NOMO-1 treated with dmso at 0.1 percent for 144 hours (cell line): ENCODE data around the gene TAGLN2.
"Not testable (repeated sequence)": the region's sequence is repeated elsewhere in the genome, so short reads cannot be mapped to it uniquely, and the experiment has no call there.

ENCODE experiments used
- DNase-seq: peaks from one replicate; lab custom pipeline; 2025; ENCODE audit not compliant: unreplicated experiment; lab: John Stamatoyannopoulos, UW

Gene TAGLN2

GRCh38 chr1:159922511-159923202 is 2.6 kb downstream of the TAGLN2 start:
- no peak for DNase-seq

DNA sequence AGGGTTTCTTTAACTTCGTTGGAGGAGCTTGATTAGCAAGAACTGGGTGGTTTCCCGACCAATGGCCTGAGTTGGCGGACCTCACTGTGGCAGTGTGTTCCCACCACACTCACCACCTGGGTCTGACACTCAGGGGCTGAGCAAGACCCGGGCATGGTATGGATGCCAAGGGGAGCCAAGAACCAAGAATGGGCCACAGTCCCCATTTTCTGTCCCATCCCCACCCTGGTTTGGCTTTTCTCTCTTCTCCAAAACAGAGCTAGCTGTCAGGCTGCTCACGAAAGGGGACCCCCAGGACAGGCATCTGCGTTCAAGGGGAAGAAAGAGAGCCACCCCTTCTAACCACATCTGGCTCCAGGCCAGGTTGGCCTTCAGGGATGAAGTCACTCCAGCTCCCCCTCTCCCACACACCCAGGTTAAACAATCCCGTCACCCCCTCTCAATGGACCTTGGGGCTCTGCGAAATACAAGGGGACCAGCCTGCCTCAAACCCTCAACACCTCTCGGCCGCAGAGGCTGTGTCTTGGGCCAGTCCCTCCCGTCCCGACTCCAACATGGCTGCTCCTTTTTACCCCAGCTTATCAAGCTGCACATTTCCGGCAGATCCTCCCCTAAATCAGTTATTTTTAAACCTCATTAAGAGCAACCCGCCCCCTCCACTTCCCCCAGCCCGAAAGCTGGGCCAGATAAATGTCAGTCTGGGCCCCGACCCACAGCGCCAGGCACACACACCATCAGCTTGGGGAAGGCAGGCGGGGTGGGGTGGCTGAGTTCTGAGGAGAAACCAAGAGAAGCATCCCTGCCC is 3.4 kb downstream of the TAGLN2 start:
- DNase-seq = no peak

DNA sequence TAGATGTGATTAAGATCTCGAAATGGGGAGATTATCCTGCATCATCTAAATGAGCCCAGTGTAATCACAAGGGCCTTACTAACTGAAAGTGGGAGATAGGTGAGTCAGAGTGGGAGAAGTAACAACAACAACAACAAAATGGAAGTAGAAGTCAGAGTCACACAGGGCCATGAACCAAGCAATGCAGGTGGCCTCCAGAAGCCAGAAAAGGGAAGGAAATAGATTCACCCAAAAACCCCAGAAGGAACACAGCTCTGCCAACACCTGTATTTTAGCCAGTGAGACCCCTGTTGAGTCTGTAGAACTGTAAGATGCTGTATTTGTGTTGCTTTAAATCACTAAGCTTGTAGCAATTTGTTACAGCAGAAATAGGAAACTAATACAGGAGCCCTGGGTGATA is 4.1 kb downstream of the TAGLN2 start:
- DNase-seq = no peak

- no peak for DNase-seq
Measured at GRCh38 chr1:159920651-159921050, 4.7 kb downstream of the TAGLN2 start.

GRCh38 chr1:159920202-159920601 is 5.1 kb downstream of the TAGLN2 start:
- no peak for DNase-seq

- no peak for DNase-seq
Measured at GRCh38 chr1:159919236-159919865, 6.0 kb downstream of the TAGLN2 start.

DNA sequence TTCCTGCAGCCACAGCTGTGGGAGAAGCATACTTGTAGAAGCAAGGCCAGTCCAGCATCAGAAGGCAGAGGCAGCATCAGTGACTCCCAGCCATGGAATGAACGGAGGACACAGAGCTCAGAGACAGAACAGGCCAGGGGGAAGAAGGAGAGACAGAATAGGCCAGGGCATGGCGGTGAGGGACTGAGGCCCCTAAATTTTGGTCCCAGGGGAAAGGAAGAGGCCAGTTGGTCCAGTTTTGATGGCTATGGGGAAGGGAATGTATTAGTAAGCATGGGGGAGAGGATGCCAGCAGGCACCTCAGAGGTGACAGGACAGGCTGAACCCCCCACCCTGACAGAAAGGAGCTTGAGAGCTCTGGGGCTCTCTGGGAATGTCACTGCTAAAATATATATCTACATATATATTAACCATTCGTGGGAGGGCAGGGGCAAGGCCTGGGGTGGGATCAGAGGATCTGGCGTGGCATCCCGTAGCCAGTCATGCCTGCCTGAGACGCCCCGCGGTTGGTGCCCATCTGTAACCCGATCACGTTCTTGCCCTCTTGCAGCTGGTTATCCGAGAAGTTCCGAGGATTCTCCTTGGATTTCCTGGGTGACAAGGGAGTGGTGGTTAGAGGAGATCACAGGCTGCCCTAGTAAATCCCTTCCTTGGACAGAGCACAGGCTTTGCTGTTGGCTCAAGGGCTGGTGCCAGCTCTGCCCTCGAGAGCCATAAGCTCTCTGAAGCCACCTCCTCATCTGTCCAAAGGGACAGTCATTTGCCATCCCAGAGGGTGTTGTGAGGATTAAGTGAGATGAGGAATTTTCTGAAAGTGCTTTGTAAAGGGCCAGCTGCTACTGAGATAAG is 6.7 kb downstream of the TAGLN2 start:
- no peak for DNase-seq

- no peak for DNase-seq
Measured at GRCh38 chr1:159917533-159918351, 7.6 kb downstream of the TAGLN2 start.

DNA sequence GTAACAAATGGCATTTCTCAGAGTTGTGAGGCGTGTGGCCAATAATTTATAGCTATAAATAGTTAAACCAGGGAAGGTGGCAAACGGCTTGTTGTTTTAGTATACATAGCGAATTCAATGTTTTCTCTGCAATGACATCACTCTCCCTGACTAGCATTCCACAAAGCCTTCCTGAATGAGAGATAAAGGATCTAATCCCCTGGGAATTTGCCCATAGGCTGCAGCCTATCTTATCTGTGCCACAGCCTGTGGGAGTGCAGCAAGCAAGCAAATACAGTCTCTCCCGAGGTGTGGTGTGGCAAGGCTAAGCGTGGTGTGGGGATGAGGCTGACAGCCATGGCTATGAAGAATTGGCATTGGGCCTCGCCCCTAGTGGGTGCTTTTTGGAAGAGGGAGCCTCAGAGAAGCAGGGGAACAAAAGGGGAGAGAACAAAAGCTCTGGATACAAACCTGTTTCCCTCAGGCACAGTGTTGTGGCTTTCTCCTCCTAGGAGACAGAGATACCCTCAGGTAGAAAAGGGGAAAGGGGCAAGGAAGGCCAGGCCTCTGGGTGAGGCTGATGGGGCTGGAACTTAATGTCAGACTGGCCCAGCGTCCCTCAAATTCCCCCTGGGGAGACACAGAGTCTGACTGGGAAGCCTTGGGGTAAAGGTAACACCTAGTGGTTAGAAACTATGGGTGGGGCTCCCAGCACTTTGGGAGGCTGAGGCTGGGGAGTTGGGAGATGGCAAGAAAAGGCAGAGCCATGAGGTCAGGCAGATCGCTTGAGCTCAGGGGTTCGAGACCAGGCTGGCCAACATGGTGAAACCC is 8.9 kb downstream of the TAGLN2 start:
- no peak for DNase-seq

DNA sequence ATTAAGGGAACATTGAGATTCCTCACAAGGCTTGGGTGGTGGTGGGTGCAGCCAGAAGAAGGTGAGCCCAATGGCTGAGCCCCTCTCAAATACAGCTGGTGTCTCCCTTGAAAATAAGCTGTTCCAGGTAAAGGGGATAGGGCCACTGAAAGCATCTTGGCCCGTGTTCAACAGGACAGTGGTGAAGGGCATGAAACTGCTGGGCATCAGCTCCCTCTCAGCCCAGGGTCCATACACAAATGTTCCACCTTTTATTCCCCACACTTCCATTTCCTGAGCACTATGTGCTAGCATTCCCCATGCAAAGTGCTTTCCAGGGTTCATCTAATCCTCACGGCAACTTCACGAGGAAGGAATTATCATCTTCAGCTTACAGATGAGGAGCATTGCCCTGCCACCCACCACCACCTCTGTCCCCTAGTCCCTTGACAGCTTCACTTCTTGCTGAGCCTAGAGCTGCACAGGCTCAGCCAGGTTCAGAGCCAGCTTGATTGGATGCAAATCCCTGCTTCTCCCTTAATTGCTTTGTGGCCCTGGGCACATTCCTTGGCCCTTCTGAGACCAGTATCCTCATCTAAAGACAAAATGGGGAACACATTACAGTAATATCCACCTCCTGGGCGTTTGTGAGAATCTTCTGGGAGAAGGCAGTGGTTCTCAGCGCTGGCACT is 9.6 kb downstream of the TAGLN2 start:
- DNase-seq = no peak

DNA sequence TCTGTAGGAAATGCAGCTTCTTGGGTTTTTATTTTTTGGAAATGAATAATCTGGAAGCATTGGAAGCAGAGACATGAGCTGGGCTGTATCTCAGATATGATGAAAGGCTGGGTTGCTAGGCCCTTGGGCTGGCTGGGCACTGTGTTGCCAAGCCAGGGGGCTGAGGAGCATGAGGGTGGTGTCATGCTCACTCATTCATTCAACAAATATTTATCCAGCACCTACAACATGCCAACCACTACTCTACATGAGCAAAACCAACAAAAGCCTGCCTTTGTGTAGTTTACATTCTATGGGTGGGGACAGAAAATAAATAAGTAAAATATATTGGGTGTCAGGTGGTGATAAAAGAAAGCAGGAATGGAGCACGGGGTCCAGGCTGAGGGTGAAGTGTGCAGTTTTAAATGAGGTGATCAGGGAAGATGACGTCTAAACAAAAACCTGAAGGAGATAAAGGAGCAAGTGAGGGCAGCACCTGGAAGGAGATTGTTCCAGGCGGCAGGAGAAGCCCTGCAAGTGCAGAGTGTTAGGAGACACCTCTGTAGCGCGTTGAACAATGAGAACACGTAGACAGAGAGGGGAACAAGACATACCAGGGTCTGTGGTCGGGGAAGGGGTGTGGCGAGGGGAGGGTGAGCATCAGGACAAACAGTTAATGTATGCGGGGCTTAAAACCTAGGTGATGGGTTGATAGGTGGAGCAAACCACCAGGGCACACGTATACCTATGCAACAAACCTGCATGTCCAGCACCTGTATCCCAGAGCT is 10.9 kb downstream of the TAGLN2 start:
- no peak for DNase-seq

- DNase-seq = no peak
Measured at GRCh38 chr1:159913451-159914192, 11.7 kb downstream of the TAGLN2 start.

GRCh38 chr1:159911326-159912070 is 13.8 kb downstream of the TAGLN2 start:
- DNase-seq = no peak

DNA sequence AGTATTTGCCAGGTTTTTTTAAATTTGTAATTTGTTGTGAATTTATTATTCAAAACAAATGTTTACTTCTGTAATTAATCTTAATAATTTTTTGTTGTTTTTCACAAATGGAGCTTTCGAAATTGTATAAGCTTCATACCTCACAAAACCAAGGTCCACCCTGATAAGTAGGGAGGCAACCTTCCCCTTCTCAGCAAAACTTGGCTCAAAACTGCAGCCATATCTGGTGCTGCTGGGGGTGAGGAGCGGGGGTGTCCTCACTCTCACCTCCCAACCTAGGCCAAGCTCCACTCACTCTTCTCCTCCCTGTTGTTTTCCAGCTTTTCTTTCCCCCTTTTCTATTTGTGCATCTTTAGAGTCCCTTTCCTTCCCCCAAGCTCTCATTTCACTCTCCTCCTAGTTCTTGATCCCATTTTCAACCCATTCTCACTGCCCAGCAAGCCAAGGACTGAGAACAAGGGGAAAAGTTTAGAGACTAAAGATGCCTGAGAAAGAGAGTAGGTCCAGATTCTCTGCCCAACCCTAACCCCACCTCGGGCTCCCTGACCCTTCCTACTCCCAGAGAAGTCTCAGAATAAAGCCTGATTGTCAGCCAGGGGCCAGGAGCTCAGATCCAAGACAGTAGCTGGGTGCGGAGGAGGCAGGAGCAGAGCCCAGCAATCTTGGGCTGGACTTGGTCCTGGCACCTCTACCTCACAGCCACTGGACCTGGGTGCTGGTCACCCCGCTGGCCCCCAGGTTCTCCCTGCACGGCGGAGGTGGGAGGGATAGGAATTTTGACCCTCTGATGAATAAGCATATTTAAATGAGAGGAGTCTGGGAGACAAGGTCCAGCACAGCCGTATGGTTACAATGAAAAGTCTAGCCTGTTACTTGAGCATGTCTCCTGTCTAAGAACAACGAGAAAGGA is 17.0 kb downstream of the TAGLN2 start:
- no peak for DNase-seq

DNA sequence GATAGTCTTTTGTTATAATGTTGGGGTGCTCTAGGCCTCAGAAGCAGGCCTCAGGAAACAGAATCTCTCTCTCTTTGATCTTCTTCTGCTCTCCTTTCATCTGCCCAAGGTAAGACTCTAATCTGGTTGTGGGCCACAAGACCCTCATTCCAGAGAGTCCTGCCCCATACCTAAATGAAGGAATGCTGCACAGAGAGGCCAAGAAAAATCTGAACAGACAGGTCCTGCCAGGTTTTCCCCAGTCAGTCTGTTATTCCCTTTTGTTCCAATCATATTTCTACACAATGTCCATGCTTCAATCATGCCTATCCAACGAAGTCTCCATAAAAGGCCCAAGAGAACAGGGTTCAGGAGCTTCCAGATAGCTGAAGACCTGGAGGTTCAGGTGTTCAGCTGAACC is 18.3 kb downstream of the TAGLN2 start:
- DNase-seq = no peak

- DNase-seq = not testable (repeated sequence)
Measured at GRCh38 chr1:159904036-159904435, 21.3 kb downstream of the TAGLN2 start.
